Stomach (tissue), 9 donors: Measurements from ENCODE around the gene KDM4B. TPM values are rescaled to one million over a fixed set of nuclear protein-coding genes. Genes with fewer than 3 reads are reported as not detected.

ENCODE experiments used
- DNase-seq, 2 donors: peaks; one replicate each; pipeline versions ENCODE4 v3.0.0 to v3.0.0-alpha.2; 2013 to 2019
- H3K27ac ChIP-seq, 5 donors: fragments of 200-600 bp in 4 of 5; sonication (generic) in 4 of 5; one replicate each; pipeline ENCODE4 v1.5.1; 2013 to 2019; ENCODE audit warnings: mild to moderate bottlenecking in 1 of 5, moderate library complexity in 1 of 5
- H3K27me3 ChIP-seq, 3 donors: fragments of 200-600 bp; sonication (generic); one replicate each; pipeline ENCODE4 v1.5.1; 2017 to 2019; ENCODE audit warnings: mixed run types in 1 of 3
- H3K36me3 ChIP-seq, 4 donors: fragments of 200-600 bp; sonication (generic); 1 replicate in 3 of 4; 2 replicates in 1 of 4; pipeline ENCODE4 v1.5.1; 2016 to 2019
- H3K4me1 ChIP-seq, 4 donors: fragments of 200-600 bp; sonication (generic); one replicate each; pipeline ENCODE4 v1.5.1; 2016 to 2019
- H3K4me3 ChIP-seq, 4 donors: fragments of 200-600 bp; sonication (generic) in 3 of 4; one replicate each; pipeline ENCODE4 v1.5.1; 2016 to 2019; ENCODE audit warnings: mild to moderate bottlenecking in 1 of 4
- H3K9me3 ChIP-seq, 4 donors: fragments of 200-600 bp; sonication (generic); one replicate each; pipeline ENCODE4 v1.5.1; 2016 to 2019
- EP300 ChIP-seq: sonication (generic); formaldehyde crosslinking; IDR thresholded peaks from one replicate; pipeline ENCODE4 v1.6.1; 2017; ENCODE audit warnings: antibody characterized with exemption
- POLR2A ChIP-seq, 4 donors: fragments of 450-650 bp; IDR thresholded peaks; one replicate each; pipeline ENCODE4 v1.6.1; 2016; ENCODE audit warnings: antibody characterized with exemption in 4 of 4, control low read depth in 2 of 4, mild to moderate bottlenecking in 1 of 4, moderate library complexity in 1 of 4
- POLR2AphosphoS5 ChIP-seq, 3 donors: sonication (generic); formaldehyde crosslinking; IDR thresholded peaks; one replicate each; pipeline ENCODE4 v1.6.1; 2016; ENCODE audit warnings: antibody characterized with exemption in 3 of 3
- WGBS, 5 donors: extraction: QIAGEN DNeasy Blood & Tissue Kit in 3 of 5; methylation state at CpG; one replicate each; pipeline versions ENCODE4 v1.1.5 to v1.1.7; 2013 to 2018; 5-methylcytosine and 5-hydroxymethylcytosine counted together
- intact Hi-C: fragments of 100-400 bp; cut with DNase I; formaldehyde crosslinking; loops from one replicate; pipeline ENCODE4 v1.15.1; 2023; ENCODE audit warnings: low total_unique reads
- polyA plus RNA-seq, 3 donors: library from polyadenylated mRNA; stranded (reverse); fragments of 200-250 nt; gene quantifications; one replicate each; pipeline ENCODE4 v1.2.3, GENCODE V29; 2013
- total RNA-seq, 5 donors: library from RNA; depleted of rRNA; stranded (reverse); fragments of >200 nt; gene quantifications; one replicate each; pipeline versions ENCODE4 v1.1.0 to v1.2.3, GENCODE V29; 2014 to 2016
- TF ChIP-seq, protein P1 (sequence below), 7 experiments: fragments of 450-650 bp in 4 of 7; fragments of 200-600 bp in 3 of 7; sonication (generic) in 3 of 7; IDR thresholded peaks; one replicate each; pipeline ENCODE4 v1.5.1; 2016 to 2019; ENCODE audit warnings: antibody characterized with exemption in 7 of 7, control low read depth in 2 of 7, mild to moderate bottlenecking in 1 of 7
- donor health status: healthy with polysubstance abuse.
- donor health status: Bipolar disorder and iron deficiency.
- donor health status: healthy.

The KDM4B gene
- total and polyA plus RNA-seq, 8 donors, result 5.2 to 202 (median 29.4) TPM

- Histone ChIP-seq H3K27ac (no peak overlapping the region), H3K36me3 (peaks cover 53 to 99% (median 94%) of the 10 kb centered on the region in 4 donors), H3K27me3 (no peaks in the 10 kb centered on the region), H3K4me3 (no peak overlapping the region), H3K9me3 (no peaks in the 10 kb centered on the region), H3K4me1 (peaks cover 0 to 16% (median 4%) of the 10 kb centered on the region in 4 donors)
- TF ChIP-seq POLR2A (IDR thresholded peaks at IDR 0.05) (no peak), EP300 (no peak), POLR2AphosphoS5 (IDR thresholded peaks at IDR 0.05) (no peak)
- TF ChIP-seq, protein P1, sequence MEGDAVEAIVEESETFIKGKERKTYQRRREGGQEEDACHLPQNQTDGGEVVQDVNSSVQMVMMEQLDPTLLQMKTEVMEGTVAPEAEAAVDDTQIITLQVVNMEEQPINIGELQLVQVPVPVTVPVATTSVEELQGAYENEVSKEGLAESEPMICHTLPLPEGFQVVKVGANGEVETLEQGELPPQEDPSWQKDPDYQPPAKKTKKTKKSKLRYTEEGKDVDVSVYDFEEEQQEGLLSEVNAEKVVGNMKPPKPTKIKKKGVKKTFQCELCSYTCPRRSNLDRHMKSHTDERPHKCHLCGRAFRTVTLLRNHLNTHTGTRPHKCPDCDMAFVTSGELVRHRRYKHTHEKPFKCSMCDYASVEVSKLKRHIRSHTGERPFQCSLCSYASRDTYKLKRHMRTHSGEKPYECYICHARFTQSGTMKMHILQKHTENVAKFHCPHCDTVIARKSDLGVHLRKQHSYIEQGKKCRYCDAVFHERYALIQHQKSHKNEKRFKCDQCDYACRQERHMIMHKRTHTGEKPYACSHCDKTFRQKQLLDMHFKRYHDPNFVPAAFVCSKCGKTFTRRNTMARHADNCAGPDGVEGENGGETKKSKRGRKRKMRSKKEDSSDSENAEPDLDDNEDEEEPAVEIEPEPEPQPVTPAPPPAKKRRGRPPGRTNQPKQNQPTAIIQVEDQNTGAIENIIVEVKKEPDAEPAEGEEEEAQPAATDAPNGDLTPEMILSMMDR (IDR thresholded peaks at IDR 0.05), result no peak
- 89 to 100% (median 92%) methylated on average over 3 to 10 of the region's 10 CpGs for WGBS, 5 donors
- DNase-seq, result no peak
- intact Hi-C loops, result no loop called here
Observed at GRCh38 chr19:5134691-5135090, 165.8 kb downstream of the KDM4B start.

- no peak for TF ChIP-seq POLR2A (IDR thresholded peaks at IDR 0.05)
- no peak for TF ChIP-seq EP300
- no peak for TF ChIP-seq POLR2AphosphoS5 (IDR thresholded peaks at IDR 0.05)
- TF ChIP-seq, protein P1 (IDR thresholded peaks at IDR 0.05), result no peak
- 83 to 88% (median 87%) methylated on average over 16 to 25 of the region's 25 CpGs for WGBS, 5 donors
- Histone ChIP-seq H3K27ac (no peak overlapping the region), H3K27me3 (no peaks in the 10 kb centered on the region), H3K9me3 (no peaks in the 10 kb centered on the region), H3K4me1 (peaks cover 0 to 24% (median 3%) of the 10 kb centered on the region in 4 donors), H3K36me3 (peaks cover 59 to 99% (median 98%) of the 10 kb centered on the region in 4 donors), H3K4me3 (no peak overlapping the region)
- intact Hi-C loops, result no loop called here
- DNase-seq, result no peak
Observed at GRCh38 chr19:5136073-5136855, 167.4 kb downstream of the KDM4B start.

- intact Hi-C loops, result no loop called here
- TF ChIP-seq, protein P1 (IDR thresholded peaks at IDR 0.05), result no peak
- no peak for TF ChIP-seq POLR2AphosphoS5 (IDR thresholded peaks at IDR 0.05)
- no peak for TF ChIP-seq POLR2A (IDR thresholded peaks at IDR 0.05)
- TF ChIP-seq EP300, result no peak
- Histone ChIP-seq H3K4me1 (peaks cover 0 to 24% (median 3%) of the 10 kb centered on the region in 4 donors), H3K27me3 (no peaks in the 10 kb centered on the region), H3K36me3 (peaks cover 60 to 100% (median 100%) of the 10 kb centered on the region in 4 donors), H3K27ac (no peak overlapping the region), H3K4me3 (no peak overlapping the region), H3K9me3 (no peaks in the 10 kb centered on the region)
- 84 to 95% (median 92%) methylated on average over 15 to 22 of the region's 22 CpGs for WGBS, 5 donors
- DNase-seq, result no peak
Observed at GRCh38 chr19:5137114-5137513, 168.2 kb downstream of the KDM4B start.

GRCh38 chr19:5137571-5138124, 168.7 kb downstream of the KDM4B start:
- peaks cover 63 to 100% (median 100%) of the 10 kb centered on the region in 4 donors for H3K36me3 ChIP-seq
- peaks cover 0 to 24% (median 3%) of the 10 kb centered on the region in 4 donors for H3K4me1 ChIP-seq
- 82 to 90% (median 87%) methylated on average over 21 to 29 of the region's 29 CpGs for WGBS, 5 donors
- no peak overlapping the region for H3K27ac ChIP-seq
- DNase-seq, result no peak
- H3K27me3 ChIP-seq, result no peaks in the 10 kb centered on the region
- no peak for TF ChIP-seq POLR2AphosphoS5 (IDR thresholded peaks at IDR 0.05)
- TF ChIP-seq, protein P1 (IDR thresholded peaks at IDR 0.05), result peak in 1 of 7 experiments; percentile 12
- no peak overlapping the region for H3K4me3 ChIP-seq
- H3K9me3 ChIP-seq, result no peaks in the 10 kb centered on the region
- intact Hi-C loops, result no loop called here
